HG02885 (cell line): ENCODE results near the gene CLDN9.

Experiments used
- ATAC-seq: cut with Tn5 transposase; IDR thresholded peaks from one replicate; pipeline ENCODE4 v1.9.1; 2021; ENCODE audit warnings: mild to moderate bottlenecking; ENCODE audit not compliant: unreplicated experiment, poor library complexity

Gene CLDN9

DNA sequence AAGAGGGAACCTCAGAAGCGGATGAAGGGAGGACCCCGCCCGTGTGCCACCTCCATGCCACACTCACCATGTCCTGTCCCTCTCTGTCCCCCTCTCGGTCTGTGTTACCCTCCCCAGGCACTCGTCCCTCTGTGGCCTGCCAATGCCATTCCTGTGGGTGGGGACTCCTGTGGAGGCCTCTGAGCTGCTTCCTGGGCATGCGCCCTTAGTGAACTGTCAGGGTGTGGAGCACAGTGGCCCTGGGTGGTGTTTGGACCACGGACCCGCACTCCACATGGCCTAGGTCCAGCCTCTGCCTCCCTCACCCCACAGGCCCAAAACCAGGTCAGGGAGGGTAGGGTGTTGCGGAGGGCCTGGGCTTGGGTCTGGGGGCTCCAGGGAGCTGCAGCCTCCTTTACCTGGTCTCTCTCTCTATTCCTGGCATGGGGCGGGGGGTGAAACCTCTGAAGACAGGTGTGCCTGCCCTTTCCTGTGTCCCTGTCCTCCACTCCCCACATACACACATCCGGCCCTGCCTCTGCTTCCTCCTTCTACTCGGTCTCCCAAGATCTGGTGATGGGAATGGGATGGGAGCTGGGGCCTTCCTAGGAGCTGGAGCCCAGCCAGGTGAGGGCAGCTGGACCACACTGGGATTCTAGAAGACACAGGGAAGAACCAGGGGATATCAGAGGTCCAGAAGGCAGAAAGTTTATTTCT lies 21.0 kb upstream of the CLDN9 start:
- no peak for ATAC-seq

DNA sequence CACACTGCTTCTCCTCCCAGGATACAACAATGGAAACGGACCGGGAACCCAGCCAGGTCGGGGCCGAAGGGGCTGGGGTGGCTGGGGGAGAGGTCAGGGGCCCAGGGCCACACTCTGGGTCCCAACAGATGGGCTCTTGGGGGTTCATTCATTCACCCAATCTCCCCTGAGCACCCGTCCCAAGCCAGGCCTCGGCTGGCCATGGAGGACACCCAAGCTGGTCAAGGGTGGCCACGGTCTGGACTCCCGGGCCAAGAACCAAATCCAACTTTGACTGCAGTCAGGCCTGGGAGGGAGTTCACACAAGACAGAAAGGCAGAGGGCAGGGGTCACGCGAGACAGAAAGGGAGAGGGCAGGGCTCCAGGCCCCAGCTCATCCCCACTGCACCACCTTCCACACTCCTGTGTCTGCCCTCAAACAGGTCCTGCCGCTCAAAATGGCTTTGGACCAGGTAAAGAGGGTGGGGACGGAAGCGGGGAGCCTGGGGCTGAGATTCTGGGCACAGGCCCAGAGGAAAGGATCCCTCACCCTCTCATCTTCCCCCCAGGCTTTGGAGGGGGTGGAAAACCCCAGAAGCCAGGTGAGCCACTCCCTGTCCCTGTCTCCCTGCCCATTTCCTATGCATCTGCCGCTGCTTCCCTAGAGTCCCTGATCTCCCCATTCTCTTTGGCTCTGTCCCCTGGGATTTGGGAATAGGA lies 20.2 kb upstream of the CLDN9 start:
- ATAC-seq: no peak

DNA sequence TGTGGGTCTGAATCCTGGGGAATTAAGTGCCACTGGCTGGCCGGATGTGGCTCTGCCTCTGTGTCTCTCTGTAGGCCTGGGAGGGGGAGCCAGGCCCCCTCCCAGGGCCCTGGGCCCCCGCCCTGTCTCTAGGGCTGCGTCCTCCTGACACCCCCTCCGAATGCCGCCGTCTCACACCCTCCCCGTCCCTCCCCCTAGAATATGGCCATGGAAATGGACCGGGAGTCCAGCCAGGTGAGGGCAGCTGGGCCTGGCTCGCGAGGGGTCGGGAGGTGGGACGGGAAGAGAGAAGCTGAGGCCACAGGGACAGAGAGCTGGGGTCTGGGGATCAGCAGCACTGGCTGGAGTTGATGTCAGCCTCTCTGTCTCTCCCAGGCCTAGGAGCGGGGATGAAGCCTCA lies 16.4 kb upstream of the CLDN9 start:
- no peak for ATAC-seq

GRCh38 chr16:2999929-3000328 lies 12.8 kb upstream of the CLDN9 start:
- ATAC-seq: no peak

- no peak for ATAC-seq
These were observed 12.2 kb upstream of the CLDN9 start for GRCh38 chr16:3000540-3000939.

- no peak for ATAC-seq
These were observed 11.4 kb upstream of the CLDN9 start for GRCh38 chr16:3001316-3001715.

GRCh38 chr16:3003582-3004270 lies 9.0 kb upstream of the CLDN9 start:
- ATAC-seq: peak; percentile 97

GRCh38 chr16:3004319-3004718 lies 8.4 kb upstream of the CLDN9 start:
- peak; percentile 16 for ATAC-seq

- ATAC-seq: no peak
These were observed 7.9 kb upstream of the CLDN9 start for GRCh38 chr16:3004781-3005284.

DNA sequence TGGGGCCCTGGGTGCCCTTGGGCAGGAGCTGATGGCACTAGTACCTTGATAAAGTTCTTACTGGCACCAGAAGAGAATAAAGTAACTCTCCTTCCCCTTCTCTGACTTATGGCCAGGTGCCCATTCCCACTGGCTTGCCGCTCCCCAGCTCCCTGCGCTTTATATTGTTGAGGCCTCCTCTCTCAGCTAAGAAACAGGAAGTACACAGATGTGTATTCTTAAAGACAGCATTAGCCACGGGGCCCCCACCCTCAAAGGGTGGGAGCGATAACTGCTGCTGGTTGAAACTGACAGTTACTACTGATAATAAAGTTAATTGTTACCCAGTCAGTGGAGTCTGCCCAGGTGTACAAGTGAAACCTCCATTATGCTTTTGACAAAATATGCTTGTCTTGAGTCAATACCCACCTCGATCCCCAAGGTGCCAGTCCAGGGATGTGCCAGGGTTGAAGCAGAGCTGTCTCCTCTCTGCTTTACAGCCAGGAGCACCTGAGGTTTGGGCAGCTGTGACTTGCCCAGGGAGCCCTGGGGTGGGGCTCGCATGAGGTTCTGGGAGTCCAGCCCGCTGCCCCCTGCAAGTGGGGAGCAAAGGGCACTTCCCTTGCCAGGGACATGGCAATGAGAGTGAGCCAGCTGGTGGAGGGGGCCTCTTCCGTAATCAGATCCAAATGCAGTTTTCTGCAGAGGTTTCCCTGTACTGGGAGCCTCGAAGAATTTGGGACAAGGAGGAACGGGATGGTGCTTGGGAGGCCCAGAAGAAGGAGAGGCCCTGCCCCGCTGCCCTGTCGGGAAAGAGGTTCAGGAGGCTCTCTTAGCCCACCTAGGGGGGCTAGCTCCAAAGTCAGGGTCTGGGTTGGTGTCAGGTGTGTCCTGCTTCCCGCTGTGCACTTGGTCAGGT lies 5.4 kb upstream of the CLDN9 start:
- ATAC-seq: no peak

DNA sequence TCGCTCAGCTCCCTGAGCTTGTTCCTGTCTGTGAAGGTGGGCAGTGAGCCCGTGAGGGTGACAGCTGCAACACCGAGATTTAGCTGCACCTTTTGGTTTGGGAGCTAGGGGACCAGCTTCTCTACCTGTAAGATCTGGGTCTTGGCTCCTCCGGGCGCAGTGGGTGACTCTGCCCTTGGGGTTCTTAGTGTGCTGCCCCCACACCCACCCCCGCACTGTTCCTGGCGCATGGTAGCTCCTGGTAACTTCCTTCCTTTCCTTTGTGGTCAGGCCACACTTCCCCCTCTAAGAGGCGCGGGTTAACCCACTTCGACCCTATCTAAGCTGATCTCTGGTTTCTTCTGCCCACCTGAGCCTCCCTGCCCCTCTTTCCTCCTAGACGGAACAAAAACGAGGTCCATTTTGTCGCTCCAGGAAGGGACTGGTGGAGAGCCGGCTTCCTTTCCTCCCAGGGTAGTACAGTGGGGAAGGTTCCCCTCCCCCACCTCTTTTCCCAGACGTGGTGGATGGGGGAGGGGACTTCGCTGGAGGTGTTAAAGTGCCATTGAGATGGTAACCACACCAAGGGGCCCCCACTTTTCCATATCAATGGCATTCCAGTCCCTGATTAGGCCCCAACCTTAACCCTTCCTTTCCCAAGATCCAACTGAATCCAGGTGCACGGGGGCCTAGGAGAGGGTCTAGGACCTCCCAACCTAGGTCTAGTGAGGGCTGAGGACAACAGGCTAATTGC lies 4.6 kb upstream of the CLDN9 start:
- ATAC-seq: no peak

GRCh38 chr16:3008690-3009037 lies 4.1 kb upstream of the CLDN9 start:
- no peak for ATAC-seq

DNA sequence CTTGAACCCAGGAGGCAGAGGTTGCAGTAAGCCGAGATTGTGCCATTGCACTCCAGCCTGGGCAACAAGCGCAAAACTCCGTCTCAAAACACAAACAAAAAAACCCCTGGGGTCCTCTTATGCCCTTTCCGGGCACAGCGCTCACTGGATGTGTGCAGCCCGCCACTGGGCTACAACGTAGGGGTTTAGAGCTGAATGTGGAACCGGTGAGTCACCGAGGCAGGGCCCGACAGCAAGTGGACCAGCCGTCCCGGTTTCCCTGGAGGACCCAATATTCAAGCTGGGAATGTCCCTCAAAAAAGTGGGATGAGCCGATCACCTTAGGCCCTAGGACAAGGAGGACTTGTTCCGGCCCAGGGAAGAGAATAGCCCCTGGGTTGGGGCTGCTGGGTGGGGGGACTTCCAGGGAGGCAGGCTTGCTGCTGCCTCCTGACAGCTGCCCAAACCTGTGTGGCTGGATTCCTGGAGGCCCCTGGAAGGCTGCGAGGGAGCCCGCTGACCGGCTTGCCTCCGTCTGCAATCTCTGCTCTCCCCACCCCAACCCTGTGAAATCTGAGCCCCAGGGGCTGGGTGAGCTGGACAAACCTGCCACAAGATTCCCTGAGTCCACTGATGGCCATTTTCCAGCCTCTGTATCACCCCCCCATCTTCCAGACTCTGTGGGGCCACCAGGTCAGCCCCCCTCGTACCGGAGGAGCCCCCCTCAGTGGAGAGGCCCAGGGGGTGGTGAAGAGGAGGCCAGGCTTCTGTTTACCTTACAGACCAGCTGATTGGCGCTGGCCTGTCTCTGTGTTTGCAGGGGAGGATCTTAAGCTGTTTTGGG lies 2.9 kb upstream of the CLDN9 start:
- no peak for ATAC-seq

GRCh38 chr16:3010510-3010909 lies 2.2 kb upstream of the CLDN9 start:
- no peak for ATAC-seq

GRCh38 chr16:3012246-3012645 lies 477 bp upstream of the CLDN9 start:
- no peak for ATAC-seq

- no peak for ATAC-seq
These were observed 798 bp downstream of the CLDN9 start for GRCh38 chr16:3013491-3013951.

GRCh38 chr16:3013998-3014690 lies 1.4 kb downstream of the CLDN9 start:
- no peak for ATAC-seq

- no peak for ATAC-seq
These were observed 2.2 kb downstream of the CLDN9 start for GRCh38 chr16:3014971-3015370.
